ENCODE data around the gene DPYD.

The DPYD gene

GRCh38 chr1:97814121-97814520 lies 106.7 kb downstream of the DPYD start:
- Histone ChIP-seq H3K4me1 (ENCODE audit: insufficient read depth, low read length, severe bottlenecking) (no peaks in the 10 kb centered on the region), H3K27me3 (ENCODE audit: insufficient read depth, low read length) (no peaks in the 10 kb centered on the region), H3K9ac (ENCODE audit: low read length) (no peak overlapping the region), H4K20me1 (ENCODE audit: insufficient read depth, low read length) (no peaks in the 10 kb centered on the region), H3K36me3 (ENCODE audit: insufficient read depth, low read length) (no peaks in the 10 kb centered on the region), H3K79me2 (ENCODE audit: insufficient read depth, low read length) (no peaks in the 10 kb centered on the region), H3F3A (ENCODE audit: insufficient read depth, low read length) (no peaks in the 10 kb centered on the region), H3K4me3 (ENCODE audit: low read depth, low read length, poor library complexity, severe bottlenecking) (no peak overlapping the region), H2AFZ (ENCODE audit: low read length) (no peak overlapping the region), H3K9me2 (ENCODE audit: low read depth, low read length) (no peaks in the 10 kb centered on the region), H3K27ac (ENCODE audit: low read depth, low read length, poor library complexity, severe bottlenecking) (no peak overlapping the region), H3K9me3 (ENCODE audit: low read length) (no peaks in the 10 kb centered on the region), H3K4me2 (ENCODE audit: low read length) (no peak overlapping the region)
- no peak for TF ChIP-seq EZH2 (IDR thresholded peaks at IDR 0.05; ENCODE audit: borderline replicate concordance, low read length)
- TF ChIP-seq CTCF (IDR thresholded peaks at IDR 0.05; ENCODE audit: low read length), result no peak

GRCh38 chr1:97812076-97812475 lies 108.8 kb downstream of the DPYD start:
- Histone ChIP-seq H2AFZ (ENCODE audit: low read length) (no peak overlapping the region), H4K20me1 (ENCODE audit: insufficient read depth, low read length) (no peaks in the 10 kb centered on the region), H3K27me3 (ENCODE audit: insufficient read depth, low read length) (no peaks in the 10 kb centered on the region), H3K79me2 (ENCODE audit: insufficient read depth, low read length) (no peaks in the 10 kb centered on the region), H3F3A (ENCODE audit: insufficient read depth, low read length) (no peaks in the 10 kb centered on the region), H3K27ac (ENCODE audit: low read depth, low read length, poor library complexity, severe bottlenecking) (no peak overlapping the region), H3K9me3 (ENCODE audit: low read length) (no peaks in the 10 kb centered on the region), H3K4me2 (ENCODE audit: low read length) (no peak overlapping the region), H3K4me3 (ENCODE audit: low read depth, low read length, poor library complexity, severe bottlenecking) (no peak overlapping the region), H3K9ac (ENCODE audit: low read length) (no peak overlapping the region), H3K36me3 (ENCODE audit: insufficient read depth, low read length) (no peaks in the 10 kb centered on the region), H3K9me2 (ENCODE audit: low read depth, low read length) (no peaks in the 10 kb centered on the region), H3K4me1 (ENCODE audit: insufficient read depth, low read length, severe bottlenecking) (no peaks in the 10 kb centered on the region)
- TF ChIP-seq EZH2 (IDR thresholded peaks at IDR 0.05; ENCODE audit: borderline replicate concordance, low read length) (no peak), CTCF (IDR thresholded peaks at IDR 0.05; ENCODE audit: low read length) (no peak)

- H3K79me2 ChIP-seq (ENCODE audit: insufficient read depth, low read length), result no peaks in the 10 kb centered on the region
- H3K9me3 ChIP-seq (ENCODE audit: low read length), result no peaks in the 10 kb centered on the region
- H3F3A ChIP-seq (ENCODE audit: insufficient read depth, low read length), result no peaks in the 10 kb centered on the region
- no peak overlapping the region for H2AFZ ChIP-seq (ENCODE audit: low read length)
- no peaks in the 10 kb centered on the region for H3K27me3 ChIP-seq (ENCODE audit: insufficient read depth, low read length)
- no peaks in the 10 kb centered on the region for H3K9me2 ChIP-seq (ENCODE audit: low read depth, low read length)
- H4K20me1 ChIP-seq (ENCODE audit: insufficient read depth, low read length), result no peaks in the 10 kb centered on the region
- H3K4me3 ChIP-seq (ENCODE audit: low read depth, low read length, poor library complexity, severe bottlenecking), result no peak overlapping the region
- no peak for TF ChIP-seq EZH2 (IDR thresholded peaks at IDR 0.05; ENCODE audit: borderline replicate concordance, low read length)
- TF ChIP-seq CTCF (IDR thresholded peaks at IDR 0.05; ENCODE audit: low read length), result no peak
- no peak overlapping the region for H3K27ac ChIP-seq (ENCODE audit: low read depth, low read length, poor library complexity, severe bottlenecking)
- H3K9ac ChIP-seq (ENCODE audit: low read length), result no peak overlapping the region
- H3K36me3 ChIP-seq (ENCODE audit: insufficient read depth, low read length), result no peaks in the 10 kb centered on the region
- no peaks in the 10 kb centered on the region for H3K4me1 ChIP-seq (ENCODE audit: insufficient read depth, low read length, severe bottlenecking)
- H3K4me2 ChIP-seq (ENCODE audit: low read length), result no peak overlapping the region
These were observed 113.8 kb downstream of the DPYD start for GRCh38 chr1:97806996-97807520.

Data from OCI-LY1 (cell line).